ENCODE measurements around the gene NRL. TPM values are rescaled to one million over a fixed set of nuclear protein-coding genes. Genes with fewer than 3 reads are reported as not detected.

NRL gene
- total RNA-seq, 1 donor from 2014 or later = 2.3 TPM

DNA sequence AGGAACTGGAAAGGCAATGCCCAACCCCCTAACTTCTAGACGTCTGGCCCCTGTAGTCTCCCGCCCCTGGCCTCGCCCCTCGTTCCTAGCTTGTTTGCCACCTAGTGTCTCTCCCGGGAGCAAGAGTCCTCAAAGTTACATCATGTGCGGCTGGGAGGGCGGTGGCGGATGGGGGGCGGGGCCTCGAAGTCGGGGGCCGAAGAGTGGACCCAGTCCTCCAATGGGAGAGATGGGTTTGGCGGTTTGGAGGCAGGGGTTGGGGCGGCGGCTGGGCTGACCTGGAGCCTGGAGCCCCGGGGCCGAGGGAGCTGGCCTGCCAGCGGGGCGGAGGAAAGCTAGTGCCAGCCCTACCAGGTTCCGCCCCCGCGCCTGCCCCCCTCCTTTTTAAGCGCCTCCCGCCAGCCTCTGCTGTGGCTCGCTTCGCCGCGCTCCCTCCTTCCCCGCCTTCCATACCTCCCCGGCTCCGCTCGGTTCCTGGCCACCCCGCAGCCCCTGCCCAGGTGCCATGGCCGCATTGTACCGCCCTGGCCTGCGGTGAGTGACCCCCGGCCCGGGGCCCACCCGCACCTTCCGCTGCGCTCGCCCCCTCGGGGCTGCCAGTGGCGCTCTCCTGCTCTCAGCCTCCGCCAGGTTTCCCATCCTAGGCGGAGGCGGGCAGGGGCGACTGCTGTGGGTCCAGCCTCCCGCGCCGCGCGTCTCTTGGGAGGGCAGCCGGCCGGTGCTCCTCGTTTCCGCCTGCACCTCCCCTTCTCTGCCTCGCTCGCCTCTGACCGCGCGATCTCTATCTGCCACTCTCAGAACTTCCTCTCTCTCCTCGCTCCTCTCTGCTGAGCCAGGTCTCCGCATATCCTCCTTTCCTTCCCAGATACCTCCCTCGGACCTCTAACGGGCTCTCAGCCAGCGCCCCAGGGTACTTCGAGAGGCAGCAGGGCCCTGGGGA, 20.6 kb downstream of the NRL start, which contains the start of gene PCK2:
TSS of gene PCK2 (plus strand) at position 411 of the 940 bp plus-strand sequence. CDS start at position 506, 95 bp downstream.
- peak; percentile 74 for DNase-seq (ENCODE audit: low spot score, unreplicated experiment)
- Mint-ChIP-seq H3K4me1 (ENCODE audit: low read depth) (peaks cover 14% of the 10 kb centered on the region), H3K27ac (peak within 1 kb of the TSS; percentile 96), H3K4me3 (ENCODE audit: low read depth) (peak within 1 kb of the TSS; percentile 96), H3K27me3 (no peaks in the 10 kb centered on the region), H3K9me3 (ENCODE audit: low read depth) (no peaks in the 10 kb centered on the region), H3K36me3 (ENCODE audit: insufficient read depth) (no peaks in the 10 kb centered on the region)
- TF ChIP-seq, protein P1, sequence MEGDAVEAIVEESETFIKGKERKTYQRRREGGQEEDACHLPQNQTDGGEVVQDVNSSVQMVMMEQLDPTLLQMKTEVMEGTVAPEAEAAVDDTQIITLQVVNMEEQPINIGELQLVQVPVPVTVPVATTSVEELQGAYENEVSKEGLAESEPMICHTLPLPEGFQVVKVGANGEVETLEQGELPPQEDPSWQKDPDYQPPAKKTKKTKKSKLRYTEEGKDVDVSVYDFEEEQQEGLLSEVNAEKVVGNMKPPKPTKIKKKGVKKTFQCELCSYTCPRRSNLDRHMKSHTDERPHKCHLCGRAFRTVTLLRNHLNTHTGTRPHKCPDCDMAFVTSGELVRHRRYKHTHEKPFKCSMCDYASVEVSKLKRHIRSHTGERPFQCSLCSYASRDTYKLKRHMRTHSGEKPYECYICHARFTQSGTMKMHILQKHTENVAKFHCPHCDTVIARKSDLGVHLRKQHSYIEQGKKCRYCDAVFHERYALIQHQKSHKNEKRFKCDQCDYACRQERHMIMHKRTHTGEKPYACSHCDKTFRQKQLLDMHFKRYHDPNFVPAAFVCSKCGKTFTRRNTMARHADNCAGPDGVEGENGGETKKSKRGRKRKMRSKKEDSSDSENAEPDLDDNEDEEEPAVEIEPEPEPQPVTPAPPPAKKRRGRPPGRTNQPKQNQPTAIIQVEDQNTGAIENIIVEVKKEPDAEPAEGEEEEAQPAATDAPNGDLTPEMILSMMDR (IDR thresholded peaks at IDR 0.05; ENCODE audit: unreplicated experiment) = peak; percentile 11

DNA sequence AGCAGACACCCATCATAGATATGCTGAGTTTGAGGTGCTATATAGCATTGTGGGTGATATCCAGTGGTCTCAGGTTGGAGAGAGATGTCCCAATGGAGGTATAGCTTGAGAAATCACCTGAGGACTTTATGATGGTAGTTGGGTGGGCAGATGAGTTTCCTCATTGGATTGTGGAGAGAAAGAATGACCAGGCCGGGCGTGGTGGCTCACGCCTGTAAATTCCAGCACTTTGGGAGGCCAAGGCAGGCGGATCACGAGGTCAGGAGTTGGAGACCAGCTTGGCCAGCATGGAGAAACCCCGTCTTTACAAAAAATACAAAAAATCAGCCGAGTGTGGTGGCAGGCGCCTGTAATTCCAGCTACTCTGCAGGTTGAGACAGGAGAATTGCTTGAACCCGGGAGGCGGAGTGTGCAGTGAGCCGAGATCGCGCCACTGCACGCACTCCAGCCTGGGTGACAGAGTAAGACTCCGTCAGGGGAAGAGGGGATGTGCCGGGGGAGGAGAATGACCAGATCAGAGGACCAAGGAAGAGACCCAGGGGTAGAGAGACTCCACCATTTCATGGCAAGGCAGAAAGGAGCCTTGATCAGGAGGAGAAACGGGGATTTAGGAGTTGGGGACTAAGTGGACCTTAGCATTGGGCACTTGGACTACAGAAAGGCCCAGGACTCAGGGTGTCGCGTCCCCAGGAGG, 21.4 kb downstream of the NRL start:
- DNase-seq (ENCODE audit: low spot score, unreplicated experiment) = no peak
- no peaks in the 10 kb centered on the region for H3K36me3 Mint-ChIP-seq (ENCODE audit: insufficient read depth)
- H3K27me3 Mint-ChIP-seq = no peaks in the 10 kb centered on the region
- H3K9me3 Mint-ChIP-seq (ENCODE audit: low read depth) = no peaks in the 10 kb centered on the region
- H3K27ac Mint-ChIP-seq = peak overlapping the region; percentile 73
- H3K4me3 Mint-ChIP-seq (ENCODE audit: low read depth) = peak overlapping the region; percentile 96
- H3K4me1 Mint-ChIP-seq (ENCODE audit: low read depth) = peaks cover 14% of the 10 kb centered on the region
- TF ChIP-seq, protein P1 (IDR thresholded peaks at IDR 0.05; ENCODE audit: unreplicated experiment) = no peak

DNA sequence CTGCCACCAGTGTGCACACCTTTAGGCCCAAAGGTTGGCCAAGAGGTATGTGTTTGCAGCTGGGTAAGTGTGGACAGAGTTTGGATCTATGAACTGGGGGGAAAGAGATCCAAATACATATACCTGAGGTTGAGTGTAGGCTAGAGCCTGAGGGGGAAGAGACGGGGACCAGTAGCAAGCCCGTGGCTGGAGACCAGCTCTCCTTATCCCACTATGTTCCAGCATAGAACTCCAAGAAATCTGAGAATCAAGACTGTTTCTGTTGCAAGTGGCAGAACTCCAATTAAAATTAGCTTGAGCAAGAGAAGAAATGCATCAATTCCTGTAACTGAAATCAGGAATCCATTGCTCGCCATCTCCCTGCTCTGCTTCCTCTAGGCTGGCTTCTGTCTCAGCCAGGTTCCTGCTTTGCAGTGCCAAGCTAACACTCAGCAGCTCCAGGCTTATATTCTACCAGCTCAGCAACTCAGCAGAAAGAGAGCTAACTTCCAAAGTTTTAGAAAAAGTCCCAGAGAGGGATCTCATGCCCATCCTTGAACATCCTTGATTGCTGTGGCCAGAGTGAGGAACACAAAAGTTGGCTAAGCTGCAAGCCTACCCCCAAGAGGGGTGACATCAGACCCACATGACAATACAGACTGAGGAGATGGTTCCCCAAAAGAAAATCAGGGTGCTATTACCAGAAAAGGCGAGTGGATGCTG, 22.1 kb downstream of the NRL start:
- H3K9me3 Mint-ChIP-seq (ENCODE audit: low read depth) = no peaks in the 10 kb centered on the region
- H3K27ac Mint-ChIP-seq = peak overlapping the region; percentile 73
- no peak for DNase-seq (ENCODE audit: low spot score, unreplicated experiment)
- no peaks in the 10 kb centered on the region for H3K27me3 Mint-ChIP-seq
- H3K4me3 Mint-ChIP-seq (ENCODE audit: low read depth) = peak overlapping the region; percentile 96
- peaks cover 14% of the 10 kb centered on the region for H3K4me1 Mint-ChIP-seq (ENCODE audit: low read depth)
- no peaks in the 10 kb centered on the region for H3K36me3 Mint-ChIP-seq (ENCODE audit: insufficient read depth)
- TF ChIP-seq, protein P1 (IDR thresholded peaks at IDR 0.05; ENCODE audit: unreplicated experiment) = no peak

DNA sequence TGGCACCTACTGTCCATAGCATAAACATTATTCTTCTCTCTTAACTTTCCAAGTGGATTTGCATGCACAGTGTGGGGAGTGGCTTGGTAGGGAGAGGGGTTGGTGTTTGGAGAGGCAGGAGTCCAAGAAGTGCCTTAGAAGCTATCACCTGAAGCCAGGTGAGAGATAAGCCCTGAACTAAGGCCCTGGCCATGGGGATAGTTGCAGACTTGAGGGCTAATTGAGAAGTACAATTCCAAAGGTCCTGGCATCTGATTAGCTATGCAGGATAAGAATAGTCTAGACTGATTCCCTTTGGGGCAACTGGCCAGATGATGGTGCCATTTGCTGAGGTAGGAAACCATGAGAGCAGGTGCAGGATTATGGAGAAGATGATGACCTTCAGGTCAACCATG, 22.6 kb downstream of the NRL start:
- Mint-ChIP-seq H3K9me3 (ENCODE audit: low read depth) (no peaks in the 10 kb centered on the region), H3K27me3 (peaks cover 1% of the 10 kb centered on the region), H3K36me3 (ENCODE audit: insufficient read depth) (no peaks in the 10 kb centered on the region), H3K27ac (no peak overlapping the region), H3K4me3 (ENCODE audit: low read depth) (no peak overlapping the region), H3K4me1 (ENCODE audit: low read depth) (peaks cover 14% of the 10 kb centered on the region)
- TF ChIP-seq, protein P1 (IDR thresholded peaks at IDR 0.05; ENCODE audit: unreplicated experiment) = no peak
- DNase-seq (ENCODE audit: low spot score, unreplicated experiment) = no peak

DNA sequence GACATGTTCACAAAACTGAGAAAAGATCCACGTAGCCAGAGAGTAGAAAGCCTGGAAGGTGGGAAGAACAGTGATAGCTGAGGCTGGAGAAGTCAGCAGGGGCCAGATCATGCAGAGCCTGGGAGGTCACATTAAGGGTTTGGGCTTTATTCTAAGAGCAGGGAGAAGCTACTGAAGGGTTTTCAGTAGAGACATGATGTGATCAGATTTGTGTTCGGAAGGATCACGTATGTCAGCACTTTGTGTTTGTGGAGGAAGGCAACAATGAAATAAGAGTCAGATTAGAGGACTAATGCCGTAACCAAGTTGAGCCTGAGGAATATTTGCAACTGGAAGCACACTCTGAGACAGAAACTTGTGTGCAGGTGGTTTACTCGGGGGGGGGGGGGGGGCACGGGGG, 24.9 kb downstream of the NRL start:
- Mint-ChIP-seq H3K4me1 (ENCODE audit: low read depth) (peaks cover 5% of the 10 kb centered on the region), H3K9me3 (ENCODE audit: low read depth) (no peaks in the 10 kb centered on the region), H3K27me3 (peaks cover 12% of the 10 kb centered on the region), H3K27ac (no peak overlapping the region), H3K4me3 (ENCODE audit: low read depth) (no peak overlapping the region), H3K36me3 (ENCODE audit: insufficient read depth) (no peaks in the 10 kb centered on the region)
- DNase-seq (ENCODE audit: low spot score, unreplicated experiment) = no peak
- TF ChIP-seq, protein P1 (IDR thresholded peaks at IDR 0.05; ENCODE audit: unreplicated experiment) = no peak
